HG03469 (cell line): ENCODE results near the gene CPNE5.
"Not testable (repeated sequence)": the region's sequence is repeated elsewhere in the genome, so short reads cannot be mapped to it uniquely, and the experiment has no call there.

ENCODE experiments used
- ATAC-seq: cut with Tn5 transposase; IDR thresholded peaks from one replicate; pipeline ENCODE4 v1.9.1; 2021; ENCODE audit warnings: mild to moderate bottlenecking, moderate library complexity, moderate number of reproducible peaks; ENCODE audit not compliant: unreplicated experiment

Gene CPNE5

DNA sequence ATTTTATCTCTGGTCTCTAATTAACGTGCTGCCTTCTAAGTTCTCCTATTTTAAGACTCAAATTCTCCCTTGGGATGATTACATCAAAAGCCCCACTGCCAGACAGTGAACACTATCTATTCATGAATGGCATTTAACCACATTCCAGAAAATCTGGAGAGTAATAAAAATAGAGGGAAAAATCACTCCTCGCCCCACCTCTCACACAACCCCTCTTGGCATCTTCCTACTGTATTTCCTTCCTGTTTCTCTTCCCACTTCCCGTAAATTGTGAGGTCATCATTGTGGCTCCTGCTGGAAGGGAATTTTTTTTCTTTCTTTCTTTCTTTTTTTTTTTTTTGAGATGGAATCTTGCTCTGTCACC, 110.1 kb downstream of the CPNE5 start:
- no peak for ATAC-seq

GRCh38 chr6:36728289-36729160, 110.7 kb downstream of the CPNE5 start:
- ATAC-seq, result no peak

GRCh38 chr6:36727505-36728021, 111.7 kb downstream of the CPNE5 start:
- ATAC-seq, result no peak

GRCh38 chr6:36725581-36725980, 113.7 kb downstream of the CPNE5 start:
- ATAC-seq, result no peak

DNA sequence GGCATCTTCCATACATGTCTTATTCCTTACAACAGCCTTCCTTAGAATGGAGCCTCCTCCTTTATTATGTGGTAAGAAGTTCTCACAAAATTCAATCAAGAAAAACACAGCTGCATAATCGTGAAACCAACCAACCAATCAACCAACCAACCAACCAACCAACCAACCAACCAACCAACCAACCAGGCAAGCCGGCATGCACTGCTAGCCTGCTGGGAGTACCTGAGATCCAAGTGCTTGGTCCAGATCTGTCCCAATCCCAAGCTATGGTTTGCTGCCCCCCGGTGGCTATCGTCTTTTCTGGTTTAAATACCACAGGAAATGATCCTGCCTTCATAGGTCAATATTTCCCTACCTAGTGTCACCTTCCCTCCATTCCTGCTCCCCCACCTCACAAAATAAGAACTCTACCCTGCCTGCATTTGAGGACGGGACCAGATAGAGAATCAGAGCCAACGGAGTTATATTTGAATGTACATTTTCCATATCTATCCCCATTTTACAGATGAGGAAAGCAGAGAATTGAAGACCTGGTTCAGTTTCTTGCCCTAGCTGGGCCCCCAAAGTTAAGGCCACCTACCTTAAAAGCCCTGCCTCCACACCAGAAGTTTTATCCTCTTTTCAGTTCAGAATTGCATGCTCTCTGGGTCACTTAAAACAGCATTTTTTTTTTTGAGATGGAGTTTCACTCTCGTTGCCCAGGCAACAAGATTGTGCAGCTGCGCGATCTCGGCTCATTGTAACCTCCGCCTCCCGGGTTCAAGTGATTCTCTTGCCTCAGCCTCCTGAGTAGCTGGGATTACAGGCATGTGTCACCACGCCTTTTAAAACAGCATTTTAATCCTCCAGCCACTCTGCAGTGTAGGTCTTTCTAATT, 114.5 kb downstream of the CPNE5 start:
- no peak for ATAC-seq

DNA sequence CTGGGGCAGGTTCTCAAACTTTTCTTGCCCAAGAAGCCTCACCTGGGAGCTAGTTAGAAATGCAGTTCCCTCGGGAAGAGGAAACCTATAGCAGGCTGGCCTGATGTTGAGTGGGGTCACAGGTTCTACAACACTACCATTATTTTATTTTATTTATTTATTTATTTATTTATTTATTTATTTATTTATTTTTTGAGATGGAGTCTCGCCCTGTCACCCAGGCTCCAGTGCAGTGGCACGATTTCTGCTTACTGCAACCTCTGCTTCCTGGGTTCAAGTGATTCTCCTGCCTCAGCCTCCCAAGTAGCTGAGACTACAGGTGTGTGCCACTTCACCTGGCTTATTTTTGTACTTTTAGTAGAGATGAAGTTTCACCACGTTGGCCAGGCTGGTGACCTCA, 115.3 kb downstream of the CPNE5 start:
- not testable (repeated sequence) for ATAC-seq

DNA sequence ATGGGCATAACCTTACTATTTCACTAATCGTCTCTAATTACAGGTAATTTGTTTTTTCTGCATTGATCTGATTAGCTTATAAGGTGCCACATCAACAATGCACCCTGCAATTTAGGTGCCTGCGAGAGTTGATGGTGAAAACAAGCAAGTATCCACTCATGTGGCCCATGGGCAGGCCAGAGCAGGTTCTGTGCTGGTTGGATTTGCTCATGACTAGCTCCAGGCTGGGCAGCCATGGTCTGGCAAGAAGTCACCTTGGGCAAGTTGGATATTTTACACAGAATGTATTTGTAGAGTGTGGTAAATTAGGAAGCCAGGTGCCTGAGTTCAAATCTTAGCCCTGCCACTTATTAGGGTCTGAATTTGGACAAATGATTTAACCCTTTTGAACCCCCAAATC, 116.4 kb downstream of the CPNE5 start:
- no peak for ATAC-seq

GRCh38 chr6:36722365-36722764, 116.9 kb downstream of the CPNE5 start:
- no peak for ATAC-seq

- no peak for ATAC-seq
These were observed 117.7 kb downstream of the CPNE5 start for GRCh38 chr6:36721369-36722140.

DNA sequence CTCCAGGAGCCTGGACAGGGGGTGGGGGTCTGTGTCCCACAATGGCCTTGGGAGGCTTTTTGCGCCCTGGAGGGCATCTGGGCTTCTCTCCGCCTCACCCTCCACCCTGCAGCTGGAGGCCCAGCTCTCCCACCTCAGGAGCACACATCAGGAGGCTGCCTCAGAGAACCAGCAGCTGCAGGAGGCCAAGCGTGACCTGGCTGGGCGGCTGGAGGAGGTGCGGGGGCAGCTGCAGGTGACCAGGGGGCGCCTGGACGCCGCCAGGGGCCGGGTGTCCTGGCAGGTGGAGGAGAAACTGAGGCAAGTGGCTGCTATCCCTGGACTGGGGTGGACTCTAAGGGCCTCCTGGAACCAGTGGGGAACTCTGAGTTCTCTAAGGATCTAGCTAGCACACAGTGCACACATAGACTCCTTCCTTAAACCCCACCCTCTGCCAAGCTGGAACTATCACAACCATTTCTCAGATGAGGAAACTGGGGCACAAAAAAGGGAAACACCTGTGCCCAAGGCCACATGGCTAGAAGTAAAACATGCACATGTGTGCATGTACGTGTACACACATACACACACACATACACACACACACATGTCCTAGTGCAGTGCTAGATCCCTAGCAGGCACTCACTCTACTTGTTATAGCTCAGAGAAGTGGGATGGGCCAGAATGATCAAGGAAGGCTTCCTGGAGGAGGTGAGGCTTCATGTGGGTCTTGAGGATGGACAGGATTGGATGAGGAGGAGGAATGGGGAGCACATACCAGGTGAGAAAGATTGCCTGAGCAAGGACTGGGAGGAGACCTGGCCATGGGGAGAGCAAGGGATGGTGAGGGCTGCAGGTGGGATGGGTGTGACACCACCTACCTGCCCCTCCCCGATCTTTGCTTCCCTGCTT, 118.7 kb downstream of the CPNE5 start:
- ATAC-seq, result no peak

GRCh38 chr6:36719126-36719525, 120.1 kb downstream of the CPNE5 start:
- ATAC-seq, result no peak

DNA sequence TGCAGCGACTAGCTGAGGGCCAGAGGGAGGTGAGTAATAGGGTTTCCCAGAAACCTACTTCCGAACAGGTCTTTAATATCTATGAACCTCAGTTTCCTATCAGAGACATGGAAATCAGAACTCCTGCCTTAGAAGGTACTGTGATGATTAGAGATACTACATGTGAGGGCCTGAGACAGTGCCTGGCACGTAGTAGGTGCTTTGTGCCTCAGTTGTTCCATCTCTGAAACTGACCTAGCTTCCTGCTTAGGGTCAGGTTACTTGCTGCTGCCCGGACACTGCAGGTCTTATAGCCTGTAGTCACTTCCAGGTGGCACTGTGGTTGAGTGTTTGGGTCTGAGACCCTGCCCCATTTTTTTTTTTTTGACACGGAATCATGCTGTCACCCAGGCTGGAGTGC, 120.7 kb downstream of the CPNE5 start:
- no peak for ATAC-seq

GRCh38 chr6:36717871-36718540, 121.2 kb downstream of the CPNE5 start:
- no peak for ATAC-seq

DNA sequence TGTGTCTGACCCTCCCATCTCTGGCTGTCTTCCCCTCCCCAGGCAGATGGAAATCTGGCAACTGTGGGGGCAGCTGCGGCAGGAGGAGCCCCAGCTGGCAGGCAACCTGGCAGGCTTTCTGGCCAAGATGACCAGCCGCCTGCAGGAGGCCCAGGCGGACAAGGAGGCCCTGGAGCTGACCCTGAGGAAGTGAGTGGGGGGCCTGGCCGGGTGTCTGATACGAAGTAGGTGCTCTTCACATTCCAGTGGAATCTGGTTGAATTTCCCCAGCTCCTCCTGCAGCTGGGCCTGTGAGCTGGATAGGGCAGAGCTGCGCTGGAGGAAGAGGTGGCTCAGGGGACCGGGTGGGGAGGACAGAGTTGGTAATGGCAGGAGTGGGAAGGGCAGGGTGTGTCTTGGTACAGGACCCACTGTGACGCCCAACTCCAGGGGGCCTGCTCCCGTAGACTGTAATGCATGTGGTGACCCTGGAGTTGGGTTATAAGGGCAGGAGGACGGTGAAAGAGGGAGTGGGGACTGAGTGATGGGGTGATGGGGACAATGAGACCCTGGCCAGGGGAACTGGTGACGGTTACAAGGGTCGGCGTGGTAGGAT, 121.9 kb downstream of the CPNE5 start:
- no peak for ATAC-seq

GRCh38 chr6:36716476-36717093, 122.7 kb downstream of the CPNE5 start:
- no peak for ATAC-seq

DNA sequence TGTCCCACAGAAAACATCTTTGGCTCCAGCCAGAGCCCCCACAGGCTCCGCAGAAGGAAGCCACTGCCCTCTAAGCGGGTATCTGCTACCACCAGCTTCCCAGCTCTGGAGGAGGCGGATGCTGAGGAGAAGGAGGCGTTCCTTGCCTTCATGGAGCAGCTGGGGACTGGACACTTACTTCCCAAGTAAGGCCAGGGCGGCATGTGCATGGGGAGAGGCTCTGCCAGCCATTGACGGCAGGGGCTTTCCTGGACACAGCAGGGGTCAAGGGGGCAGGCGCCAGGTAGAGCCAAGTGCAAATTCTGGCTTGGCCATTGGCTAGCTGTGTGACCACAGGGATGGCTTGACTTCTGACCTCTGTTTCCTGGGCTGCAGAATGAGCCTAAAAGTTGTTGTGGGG, 123.8 kb downstream of the CPNE5 start:
- no peak for ATAC-seq

DNA sequence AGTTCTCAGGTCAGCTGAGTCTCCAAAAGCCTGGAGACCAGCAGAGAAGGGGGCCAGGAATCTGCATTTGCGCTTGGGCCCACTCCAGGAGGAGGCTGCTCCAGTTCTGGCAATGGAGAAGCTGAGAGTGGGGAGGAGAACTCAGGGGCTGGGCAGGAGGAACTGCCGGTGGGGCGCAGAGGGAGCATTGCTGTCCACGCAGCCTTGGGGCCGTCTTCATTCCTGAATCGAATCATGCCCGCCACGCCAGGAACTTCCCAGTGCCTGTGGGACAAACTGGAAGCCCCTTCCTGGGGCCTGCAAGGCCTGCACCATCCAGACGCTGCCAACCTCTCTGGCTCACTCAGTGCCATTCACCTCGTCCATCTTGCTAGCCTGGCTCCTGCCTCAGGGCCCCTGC, 124.7 kb downstream of the CPNE5 start:
- ATAC-seq, result no peak

DNA sequence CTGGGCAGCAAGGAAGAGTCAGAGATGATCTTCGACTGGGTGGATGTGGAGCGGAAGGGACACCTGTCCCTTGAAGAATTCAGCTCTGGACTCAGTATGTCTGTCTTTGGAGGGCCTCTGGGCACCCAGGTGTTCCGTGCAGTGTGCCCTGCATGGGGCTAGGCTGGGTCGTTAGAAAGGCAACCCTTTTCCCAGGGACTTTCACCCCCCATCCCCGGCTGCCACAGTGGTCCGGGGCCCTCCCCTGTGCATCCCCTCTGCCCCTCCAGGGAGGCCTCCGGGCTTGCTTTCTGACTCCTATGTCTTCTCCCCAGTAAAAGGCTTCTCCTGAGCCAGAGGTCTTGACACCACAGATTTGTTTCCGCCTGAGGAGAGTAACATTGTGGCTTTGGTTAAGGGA, 125.4 kb downstream of the CPNE5 start:
- no peak for ATAC-seq

DNA sequence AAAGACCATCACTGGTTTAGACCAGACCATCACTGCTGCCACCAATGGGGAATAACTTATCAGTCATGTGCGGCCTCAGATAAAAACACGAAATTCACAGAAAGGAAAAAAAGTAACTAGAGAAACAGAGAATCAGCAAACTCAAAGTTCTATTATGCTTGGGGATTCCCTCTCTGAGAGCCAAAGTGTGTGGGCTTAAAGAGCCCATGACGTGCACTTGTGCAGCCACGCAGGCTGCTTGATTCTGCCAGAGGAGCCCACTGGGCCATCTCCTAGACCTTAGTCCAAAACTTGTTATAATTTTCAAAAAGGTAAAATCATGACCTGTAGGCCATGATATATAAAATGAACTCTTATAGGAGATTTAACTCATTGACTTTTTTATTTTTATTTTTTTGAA, 126.4 kb downstream of the CPNE5 start:
- no peak for ATAC-seq
